IPS-NIHi7 (cell line): ENCODE data around the gene XPNPEP1.

Experiments
- DNase-seq: peaks from one replicate; pipeline ENCODE4 v3.0.0; 2012; ENCODE audit warnings: mixed read lengths; ENCODE audit errors: extremely low spot score

Gene XPNPEP1

GRCh38 chr10:109947111-109947920, 24.0 kb upstream of the XPNPEP1 start:
- no peak for DNase-seq

- DNase-seq, result no peak
Measured at GRCh38 chr10:109946680-109947079, 23.4 kb upstream of the XPNPEP1 start.

GRCh38 chr10:109945473-109946177, 22.3 kb upstream of the XPNPEP1 start:
- DNase-seq, result no peak

GRCh38 chr10:109944613-109945012, 21.3 kb upstream of the XPNPEP1 start:
- no peak for DNase-seq

GRCh38 chr10:109941236-109941862, 18.0 kb upstream of the XPNPEP1 start:
- no peak for DNase-seq

- no peak for DNase-seq
Measured at GRCh38 chr10:109940553-109940952, 17.2 kb upstream of the XPNPEP1 start.

- DNase-seq, result no peak
Measured at GRCh38 chr10:109940117-109940516, 16.8 kb upstream of the XPNPEP1 start.

- no peak for DNase-seq
Measured at GRCh38 chr10:109939315-109939961, 16.1 kb upstream of the XPNPEP1 start.

GRCh38 chr10:109937460-109938065, 14.3 kb upstream of the XPNPEP1 start:
- DNase-seq, result no peak

GRCh38 chr10:109934958-109935793, 11.9 kb upstream of the XPNPEP1 start:
- DNase-seq, result peak; percentile 71

- DNase-seq, result no peak
Measured at GRCh38 chr10:109933984-109934565, 10.8 kb upstream of the XPNPEP1 start.

GRCh38 chr10:109932968-109933367, 9.7 kb upstream of the XPNPEP1 start:
- no peak for DNase-seq

- no peak for DNase-seq
Measured at GRCh38 chr10:109932391-109932790, 9.1 kb upstream of the XPNPEP1 start.

- DNase-seq, result no peak
Measured at GRCh38 chr10:109931163-109931562, 7.9 kb upstream of the XPNPEP1 start.

GRCh38 chr10:109929501-109930219, 6.3 kb upstream of the XPNPEP1 start:
- no peak for DNase-seq

- no peak for DNase-seq
Measured at GRCh38 chr10:109928475-109928891, 5.2 kb upstream of the XPNPEP1 start.

GRCh38 chr10:109926825-109927224, 3.5 kb upstream of the XPNPEP1 start:
- DNase-seq, result no peak

- no peak for DNase-seq
Measured at GRCh38 chr10:109926061-109926745, 2.9 kb upstream of the XPNPEP1 start.

- no peak for DNase-seq
Measured at GRCh38 chr10:109924967-109925620, 1.8 kb upstream of the XPNPEP1 start.
